Kidney (tissue), 22 donors: ENCODE measurements around the gene SKOR1. TPM values are rescaled to one million over a fixed set of nuclear protein-coding genes. Genes with fewer than 3 reads are reported as not detected.

Experiments
- DNase-seq, 5 donors: peaks; one replicate each; pipeline ENCODE4 v3.0.0-alpha.2; 2013 to 2020
- FAIRE-seq: peaks from 2 replicates; lab custom pipeline; 2012; peaks lifted over from hg19 to GRCh38; lab: Jason Lieb, UNC
- H3K27ac ChIP-seq, 2 donors: one replicate each; pipeline ENCODE4 v1.7.0; 2013; ENCODE audit warnings: low read depth in 2 of 2, low read length in 2 of 2, inconsistent platforms in 1 of 2
- H3K27me3 ChIP-seq: one replicate; pipeline ENCODE4 v1.7.1; 2013; ENCODE audit warnings: low read length, inconsistent platforms; ENCODE audit not compliant: control insufficient read depth, insufficient read depth
- H3K36me3 ChIP-seq, 3 donors: one replicate each; pipeline versions ENCODE4 v1.7.0 to v1.7.1; 2013; ENCODE audit warnings: low read length in 3 of 3, control low read depth in 1 of 3, inconsistent platforms in 1 of 3; ENCODE audit not compliant: insufficient read depth in 3 of 3, control insufficient read depth in 2 of 3
- H3K4me1 ChIP-seq, 3 donors: one replicate each; pipeline versions ENCODE4 v1.7.0 to v1.7.1; 2013; ENCODE audit warnings: low read length in 3 of 3, inconsistent platforms in 1 of 3, low read depth in 1 of 3; ENCODE audit not compliant: control insufficient read depth in 2 of 3, insufficient read depth in 2 of 3
- H3K4me3 ChIP-seq, 3 donors: one replicate each; pipeline versions ENCODE4 v1.7.0 to v1.8.1; 2013; ENCODE audit warnings: low read length in 3 of 3, control low read depth in 1 of 3, inconsistent platforms in 1 of 3
- H3K9ac ChIP-seq, 3 donors: one replicate each; pipeline versions ENCODE4 v1.7.0 to v1.7.1; 2013; ENCODE audit warnings: low read length in 3 of 3, control low read depth in 1 of 3, inconsistent platforms in 1 of 3
- H3K9me3 ChIP-seq, 3 donors: one replicate each; pipeline versions ENCODE4 v1.7.0 to v1.7.1; 2013; ENCODE audit warnings: low read length in 3 of 3, control low read depth in 1 of 3, inconsistent platforms in 1 of 3; ENCODE audit not compliant: control insufficient read depth in 2 of 3, insufficient read depth in 1 of 3
- CTCF ChIP-seq: IDR thresholded peaks from 3 replicates; pipeline ENCODE4 v1.5.1; 2012; ENCODE audit warnings: mild to moderate bottlenecking, moderate library complexity, borderline replicate concordance; ENCODE audit not compliant: insufficient read depth; ENCODE audit errors: extremely low read depth
- intact Hi-C: fragments of 100-400 bp; cut with DNase I; formaldehyde crosslinking; loops from one replicate; pipeline ENCODE4 v1.11.1; 2022
- long read RNA-seq, 10 donors: library from polyadenylated mRNA in 1 of 10; unstranded in 1 of 10; transcript quantifications; one replicate each; pipeline ENCODE4 v2.0.0 and lab custom pipeline, GENCODE V29; 2021 to 2026
- polyA plus RNA-seq: library from polyadenylated mRNA; stranded (reverse); fragments of 350-450 nt; fragmentation: Illumina TruSeq; extraction: RNeasy Lipid Tissue Mini Kit (QIAGEN cat#74804); gene quantifications from one replicate; pipeline ENCODE4 v1.2.3, GENCODE V29; 2014; ENCODE audit warnings: low read depth, low replicate concordance; ENCODE audit not compliant: insufficient read depth
- total RNA-seq: library from RNA; stranded (reverse); fragmentation: NEBNext Ultra II Directional; extraction: Animal tissue kit (Norgen Biotek cat#: 25700); gene quantifications from one replicate; pipeline ENCODE4 v1.2.1, GENCODE V29; 2021
- donor health status: control.
- donor health status: control.
- donor health status: control.
- donor health status: control.
- donor health status: control.
- donor health status: DM: yes; HTN: yes; CAD: no.
- donor health status: Normal renal cell carcinoma (clear cell type).

The SKOR1 gene
- 0.57 TPM for total RNA-seq
- polyA plus RNA-seq, result 0.22 TPM
- long read RNA-seq, donor 1, result 0 reads
- long read RNA-seq, donor 2, result 0 reads
- long read RNA-seq, donor 3, result 0 reads
- long read RNA-seq, donor 4, result 0 reads
- long read RNA-seq, donor 5, result 0 reads
- long read RNA-seq, donor 6, result 0 reads
- long read RNA-seq, donor 7, result 0 reads
- long read RNA-seq, donor 8, result 0 reads
- long read RNA-seq, donor 9, result 0 reads
- long read RNA-seq, donor 10, result 0 reads

GRCh38 chr15:67824976-67825880, at the start of gene SKOR1:
Gene SKOR1 (plus strand): TSS chr15:67825509. CDS start chr15:67825603, 94 bp downstream.
- no peak for TF ChIP-seq CTCF
- Histone ChIP-seq H3K4me3 (peak within 1 kb of the TSS in 1 of 3 donors; percentile 25), H3K27ac (no peak within 1 kb of the TSS), H3K4me1 (peaks cover 0 to 11% (median 0%) of the 10 kb centered on the region in 3 donors), H3K9me3 (no peaks in the 10 kb centered on the region), H3K9ac (no peak within 1 kb of the TSS), H3K36me3 (no peaks in the 10 kb centered on the region), H3K27me3 (peaks cover 51% of the 10 kb centered on the region)
- DNase-seq (peak; percentile 60 to 72 (median 67)), FAIRE-seq (no peak)
- intact Hi-C loops, result no loop called here

- DNase-seq, result no peak
- Histone ChIP-seq H3K4me3 (no peak overlapping the region), H3K36me3 (no peaks in the 10 kb centered on the region), H3K9ac (no peak overlapping the region), H3K27me3 (no peaks in the 10 kb centered on the region), H3K9me3 (no peaks in the 10 kb centered on the region), H3K4me1 (peaks cover 0 to 6% (median 4%) of the 10 kb centered on the region in 3 donors), H3K27ac (no peak overlapping the region)
- FAIRE-seq, result no peak
- TF ChIP-seq CTCF, result no peak
- intact Hi-C loops, result no loop called here
These were observed 49.3 kb upstream of the SKOR1 start for GRCh38 chr15:67775998-67776397.

GRCh38 chr15:67776600-67776999, 48.7 kb upstream of the SKOR1 start:
- no peak for DNase-seq
- intact Hi-C loops, result no loop called here
- H3K4me1 ChIP-seq, result peaks cover 0 to 11% (median 4%) of the 10 kb centered on the region in 3 donors
- no peaks in the 10 kb centered on the region for H3K36me3 ChIP-seq
- H3K27me3 ChIP-seq, result no peaks in the 10 kb centered on the region
- H3K9ac ChIP-seq, result no peak overlapping the region
- no peak overlapping the region for H3K27ac ChIP-seq
- TF ChIP-seq CTCF, result no peak
- H3K9me3 ChIP-seq, result no peaks in the 10 kb centered on the region
- no peak for FAIRE-seq
- H3K4me3 ChIP-seq, result no peak overlapping the region
